Esophagus muscularis mucosa (tissue), 4 donors: ENCODE results near the gene LAMA3. TPM values are rescaled to one million over a fixed set of nuclear protein-coding genes. Genes with fewer than 3 reads are reported as not detected.

Experiments used
- DNase-seq: peaks from one replicate; pipeline ENCODE4 v3.0.0-alpha.2; 2017; ENCODE audit errors: extremely low spot score
- H3K27ac ChIP-seq, 4 donors: fragments of 200-600 bp; sonication (generic); replicated peaks in 1 of 4; 1 replicate in 3 of 4; 2 replicates in 1 of 4; pipeline ENCODE4 v1.5.1; 2016 to 2019; ENCODE audit warnings: mild to moderate bottlenecking in 1 of 4
- H3K27me3 ChIP-seq, 4 donors: fragments of 200-600 bp; sonication (generic); one replicate each; pipeline versions ENCODE4 v1.5.1 to v1.6.0; 2016 to 2019
- H3K36me3 ChIP-seq, 4 donors: fragments of 200-600 bp; sonication (generic); one replicate each; pipeline ENCODE4 v1.5.1; 2016 to 2019
- H3K4me1 ChIP-seq, 4 donors: fragments of 200-600 bp; sonication (generic); one replicate each; pipeline ENCODE4 v1.5.1; 2016 to 2019
- H3K4me3 ChIP-seq, 4 donors: fragments of 200-600 bp; sonication (generic); 1 replicate in 2 of 4; 2 replicates in 2 of 4; pipeline ENCODE4 v1.5.1; 2016 to 2019; ENCODE audit warnings: mild to moderate bottlenecking in 4 of 4, moderate library complexity in 1 of 4
- H3K9me3 ChIP-seq, 4 donors: fragments of 200-600 bp; sonication (generic); 1 replicate in 3 of 4; 2 replicates in 1 of 4; pipeline ENCODE4 v1.5.1; 2016 to 2019
- EP300 ChIP-seq: sonication (generic); formaldehyde crosslinking; IDR thresholded peaks from one replicate; pipeline ENCODE4 v1.6.1; 2017; ENCODE audit warnings: antibody characterized with exemption
- POLR2A ChIP-seq: fragments of 450-650 bp; IDR thresholded peaks from one replicate; pipeline ENCODE4 v1.6.1; 2017; ENCODE audit warnings: antibody characterized with exemption, moderate library complexity, mild to moderate bottlenecking, low read depth
- POLR2AphosphoS5 ChIP-seq, 2 donors: sonication (generic); formaldehyde crosslinking; IDR thresholded peaks; one replicate each; pipeline ENCODE4 v1.6.1; 2017; ENCODE audit warnings: antibody characterized with exemption in 2 of 2
- WGBS: methylation state at CpG from one replicate; pipeline ENCODE4 v1.1.5; 2018; 5-methylcytosine and 5-hydroxymethylcytosine counted together
- intact Hi-C: fragments of 100-400 bp; cut with DNase I; formaldehyde crosslinking; loops from one replicate; pipeline ENCODE4 v1.15.1; 2023
- total RNA-seq, 4 donors: library from RNA; depleted of rRNA; stranded (reverse); fragments of >200 nt; gene quantifications; one replicate each; pipeline versions ENCODE4 v1.1.0 to v1.2.1, GENCODE V29; 2016
- TF ChIP-seq, protein P1 (sequence below), 3 experiments: fragments of 200-600 bp in 2 of 3; fragments of 450-650 bp in 1 of 3; sonication (generic) in 2 of 3; IDR thresholded peaks; one replicate each; pipeline ENCODE4 v1.5.1; 2017 to 2019; ENCODE audit warnings: antibody characterized with exemption in 3 of 3, mild to moderate bottlenecking in 2 of 3, moderate library complexity in 1 of 3

LAMA3 gene
- total RNA-seq, 4 donors from 2014 or later, result 7.5 to 12.9 (median 11.7) TPM

DNA sequence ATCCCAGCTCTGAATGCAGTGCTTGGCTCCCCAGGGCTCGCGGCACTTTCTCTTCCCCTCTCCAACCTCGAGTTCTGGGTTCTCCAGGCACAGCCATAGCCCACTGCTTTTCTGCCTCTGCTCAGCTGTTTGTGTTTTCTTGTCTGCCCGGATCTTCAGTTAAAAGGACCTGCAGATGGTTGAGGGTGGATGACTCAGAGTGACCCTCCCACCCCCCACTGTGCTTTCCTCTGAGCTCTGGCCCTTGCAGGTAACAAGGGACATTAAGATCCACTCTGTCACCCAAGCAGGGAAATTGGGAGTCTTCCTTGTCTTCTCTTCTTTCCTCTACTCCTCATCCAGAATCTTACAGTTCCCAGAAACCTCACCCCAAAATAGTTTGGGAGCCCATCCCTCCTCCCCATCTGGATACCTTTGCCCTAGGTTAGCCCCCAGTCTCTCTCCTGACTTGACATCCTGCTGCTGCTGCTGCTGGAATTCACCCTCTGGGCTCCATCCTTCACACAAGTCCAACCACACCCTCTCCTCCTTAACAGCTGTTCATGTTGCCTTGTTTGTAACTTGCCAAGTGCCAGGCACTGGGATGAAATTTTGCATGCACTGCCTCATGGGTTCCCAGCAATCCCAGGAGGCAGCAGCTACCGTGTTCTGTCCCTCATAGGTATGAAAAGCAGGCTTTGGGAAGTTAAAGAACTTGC lies 167.4 kb downstream of the LAMA3 start:
- no peaks in the 10 kb centered on the region for H3K27me3 ChIP-seq
- H3K9me3 ChIP-seq, result no peaks in the 10 kb centered on the region
- 84% methylated on average over 5 of the region's 5 CpGs for WGBS
- intact Hi-C loops, result loop anchor here (5.0 kb wide), 1 partner anchor 46 kb away; no protein-coding TSS in a partner anchor
- no peaks in the 10 kb centered on the region for H3K4me1 ChIP-seq
- no peak for DNase-seq
- TF ChIP-seq POLR2A (no peak), EP300 (no peak), POLR2AphosphoS5 (IDR thresholded peaks at IDR 0.05) (no peak)
- TF ChIP-seq, protein P1, sequence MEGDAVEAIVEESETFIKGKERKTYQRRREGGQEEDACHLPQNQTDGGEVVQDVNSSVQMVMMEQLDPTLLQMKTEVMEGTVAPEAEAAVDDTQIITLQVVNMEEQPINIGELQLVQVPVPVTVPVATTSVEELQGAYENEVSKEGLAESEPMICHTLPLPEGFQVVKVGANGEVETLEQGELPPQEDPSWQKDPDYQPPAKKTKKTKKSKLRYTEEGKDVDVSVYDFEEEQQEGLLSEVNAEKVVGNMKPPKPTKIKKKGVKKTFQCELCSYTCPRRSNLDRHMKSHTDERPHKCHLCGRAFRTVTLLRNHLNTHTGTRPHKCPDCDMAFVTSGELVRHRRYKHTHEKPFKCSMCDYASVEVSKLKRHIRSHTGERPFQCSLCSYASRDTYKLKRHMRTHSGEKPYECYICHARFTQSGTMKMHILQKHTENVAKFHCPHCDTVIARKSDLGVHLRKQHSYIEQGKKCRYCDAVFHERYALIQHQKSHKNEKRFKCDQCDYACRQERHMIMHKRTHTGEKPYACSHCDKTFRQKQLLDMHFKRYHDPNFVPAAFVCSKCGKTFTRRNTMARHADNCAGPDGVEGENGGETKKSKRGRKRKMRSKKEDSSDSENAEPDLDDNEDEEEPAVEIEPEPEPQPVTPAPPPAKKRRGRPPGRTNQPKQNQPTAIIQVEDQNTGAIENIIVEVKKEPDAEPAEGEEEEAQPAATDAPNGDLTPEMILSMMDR (IDR thresholded peaks at IDR 0.05), result no peak
- H3K4me3 ChIP-seq, result no peak overlapping the region
- peaks cover 0 to 41% (median 16%) of the 10 kb centered on the region in 4 donors for H3K36me3 ChIP-seq
- H3K27ac ChIP-seq, result no peak overlapping the region

DNA sequence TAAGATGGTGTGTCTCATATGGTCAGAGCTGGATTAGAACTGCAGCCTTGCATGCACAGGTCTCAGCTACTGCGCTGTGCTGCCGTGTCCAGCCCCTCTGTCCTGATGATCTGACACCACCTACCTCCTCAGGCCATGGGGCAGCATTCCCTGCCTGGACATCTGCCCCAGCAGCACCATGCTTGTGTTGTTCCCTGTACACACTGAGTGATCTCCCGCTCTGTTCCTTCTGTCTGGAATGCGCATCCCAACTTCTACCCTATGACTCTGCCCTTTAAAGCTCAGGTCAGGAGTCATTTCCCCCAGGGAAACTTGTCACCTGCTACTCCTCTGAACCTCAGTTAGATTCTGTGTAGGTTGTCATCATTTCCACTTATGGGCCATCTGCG lies 167.9 kb downstream of the LAMA3 start:
- Histone ChIP-seq H3K27ac (no peak overlapping the region), H3K4me1 (no peaks in the 10 kb centered on the region), H3K36me3 (peaks cover 0 to 44% (median 20%) of the 10 kb centered on the region in 4 donors), H3K9me3 (no peaks in the 10 kb centered on the region), H3K4me3 (no peak overlapping the region), H3K27me3 (no peaks in the 10 kb centered on the region)
- TF ChIP-seq POLR2AphosphoS5 (IDR thresholded peaks at IDR 0.05) (no peak), POLR2A (no peak)
- 92% methylated on average over 5 of the region's 5 CpGs for WGBS
- intact Hi-C loops, result loop anchor here (5.0 kb wide), 1 partner anchor 45 kb away; no protein-coding TSS in a partner anchor
- DNase-seq, result no peak

DNA sequence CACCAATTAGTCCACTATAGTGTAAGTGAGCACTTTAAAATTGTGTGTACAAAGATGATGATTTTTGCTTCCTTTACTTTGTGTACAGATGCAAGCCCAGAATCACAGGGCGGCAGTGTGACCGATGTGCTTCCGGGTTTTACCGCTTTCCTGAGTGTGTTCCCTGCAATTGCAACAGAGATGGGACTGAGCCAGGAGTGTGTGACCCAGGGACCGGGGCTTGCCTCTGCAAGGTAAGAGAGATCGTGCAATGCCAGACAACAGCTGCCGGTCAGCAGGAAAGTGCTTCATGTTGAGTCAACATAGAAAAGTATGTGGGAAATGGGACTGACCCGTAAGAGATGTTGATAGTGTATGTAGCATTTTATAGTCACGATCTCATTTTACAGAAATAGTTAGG lies 168.5 kb downstream of the LAMA3 start:
- Histone ChIP-seq H3K4me3 (no peak overlapping the region), H3K4me1 (no peaks in the 10 kb centered on the region), H3K9me3 (no peaks in the 10 kb centered on the region), H3K27ac (no peak overlapping the region), H3K36me3 (peaks cover 0 to 47% (median 20%) of the 10 kb centered on the region in 4 donors), H3K27me3 (no peaks in the 10 kb centered on the region)
- 93% methylated on average over 9 of the region's 9 CpGs for WGBS
- no peak for DNase-seq
- TF ChIP-seq EP300, result no peak
- intact Hi-C loops, result loop anchor here (5.0 kb wide), 1 partner anchor 45 kb away; no protein-coding TSS in a partner anchor

DNA sequence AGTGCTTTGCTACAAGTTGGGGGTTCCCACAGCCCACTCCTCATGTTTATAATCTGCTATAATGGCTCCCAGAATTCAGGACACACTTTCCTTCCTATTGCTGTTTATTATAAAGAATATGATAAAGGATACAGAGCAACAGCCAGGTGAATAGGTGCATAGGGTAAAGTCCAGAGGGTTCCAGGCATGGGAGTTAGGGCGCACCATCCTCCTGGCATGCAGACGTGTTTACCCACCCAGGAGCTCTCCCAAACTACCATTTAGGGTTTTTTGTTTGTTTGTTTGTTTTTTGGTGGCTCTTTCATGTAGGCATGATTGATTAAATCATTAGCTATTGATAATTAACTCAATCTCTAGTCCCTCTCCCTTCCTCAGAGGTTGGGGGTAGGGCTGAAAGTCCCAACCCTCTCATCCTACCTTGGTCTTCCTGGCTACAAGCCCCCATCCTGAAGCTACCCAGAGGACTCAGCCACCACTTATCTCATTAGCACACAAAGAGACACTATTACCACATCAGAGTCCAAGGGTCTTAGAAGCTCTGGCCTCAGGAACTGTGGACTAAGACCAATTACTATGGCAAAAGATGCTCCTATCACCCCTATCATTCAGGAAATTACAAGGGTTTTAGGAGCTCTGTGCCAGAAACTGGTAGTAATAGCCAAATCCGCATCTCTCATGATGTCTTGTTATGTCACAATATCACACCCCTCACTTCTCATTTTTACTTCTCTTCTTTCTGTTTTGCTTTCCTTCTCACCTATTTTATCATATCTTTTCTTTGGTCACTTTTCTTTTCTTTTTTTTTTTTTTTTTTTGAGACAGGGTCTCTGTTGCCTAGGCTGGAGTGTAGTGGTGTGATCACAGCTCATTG lies 170.4 kb downstream of the LAMA3 start:
- 78% methylated on average over 3 of the region's 3 CpGs for WGBS
- TF ChIP-seq, protein P1 (IDR thresholded peaks at IDR 0.05), result no peak
- TF ChIP-seq EP300, result no peak
- TF ChIP-seq POLR2AphosphoS5 (IDR thresholded peaks at IDR 0.05), result no peak
- Histone ChIP-seq H3K27me3 (no peaks in the 10 kb centered on the region), H3K4me3 (no peak overlapping the region), H3K36me3 (peaks cover 0 to 46% (median 20%) of the 10 kb centered on the region in 4 donors), H3K4me1 (no peaks in the 10 kb centered on the region), H3K27ac (no peak overlapping the region), H3K9me3 (no peaks in the 10 kb centered on the region)
- intact Hi-C loops, result loop anchor here (5.0 kb wide), 1 partner anchor 43 kb away; no protein-coding TSS in a partner anchor
- DNase-seq, result no peak

DNA sequence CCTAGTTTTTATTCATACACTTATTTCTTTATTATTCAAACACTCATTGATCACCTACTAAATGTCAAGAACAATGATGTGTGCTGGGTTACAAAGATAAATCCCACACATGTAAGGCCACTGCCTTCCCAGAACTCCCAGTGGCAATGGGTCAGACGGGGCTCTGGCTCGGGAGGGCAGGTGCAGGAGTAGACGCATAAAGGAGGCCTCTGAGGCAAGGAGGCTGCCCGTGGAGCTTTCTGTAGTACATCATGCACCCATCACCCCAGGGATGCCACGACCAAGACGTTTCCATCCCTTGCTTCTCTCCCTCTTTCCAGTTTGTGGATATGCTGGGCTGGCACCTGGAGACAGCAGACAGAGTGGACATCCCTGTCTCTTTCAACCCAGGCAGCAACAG lies 172.1 kb downstream of the LAMA3 start:
- Histone ChIP-seq H3K9me3 (no peaks in the 10 kb centered on the region), H3K4me3 (no peak overlapping the region), H3K27ac (no peak overlapping the region), H3K36me3 (peaks cover 0 to 52% (median 22%) of the 10 kb centered on the region in 4 donors), H3K4me1 (no peaks in the 10 kb centered on the region), H3K27me3 (no peaks in the 10 kb centered on the region)
- WGBS, result 83% methylated on average over 6 of the region's 6 CpGs
- DNase-seq, result no peak
- TF ChIP-seq POLR2A, result no peak
- no peak for TF ChIP-seq POLR2AphosphoS5 (IDR thresholded peaks at IDR 0.05)
- TF ChIP-seq EP300, result no peak
- TF ChIP-seq, protein P1 (IDR thresholded peaks at IDR 0.05), result no peak
- intact Hi-C loops, result no loop called here
